SK-N-MC (cell line): ENCODE results near the gene SSC4D.

ENCODE experiments used
- EZH2 ChIP-seq: fragments of 200-600 bp; sonication (generic); IDR thresholded peaks from one replicate; pipeline ENCODE4 v1.6.1; 2017; ENCODE audit warnings: antibody characterized with exemption
- FOXP2 ChIP-seq: optimal IDR thresholded peaks from 2 replicates; pipeline ENCODE3; 2011; ENCODE audit warnings: mild to moderate bottlenecking, moderate library complexity; ENCODE audit not compliant: insufficient read depth; ENCODE audit errors: extremely low read length, control extremely low read depth
- POLR2AphosphoS5 ChIP-seq: IDR thresholded peaks from 2 replicates; pipeline ENCODE4 v1.6.1; 2012; ENCODE audit warnings: mild to moderate bottlenecking, low read depth, low read length, borderline replicate concordance

DNA sequence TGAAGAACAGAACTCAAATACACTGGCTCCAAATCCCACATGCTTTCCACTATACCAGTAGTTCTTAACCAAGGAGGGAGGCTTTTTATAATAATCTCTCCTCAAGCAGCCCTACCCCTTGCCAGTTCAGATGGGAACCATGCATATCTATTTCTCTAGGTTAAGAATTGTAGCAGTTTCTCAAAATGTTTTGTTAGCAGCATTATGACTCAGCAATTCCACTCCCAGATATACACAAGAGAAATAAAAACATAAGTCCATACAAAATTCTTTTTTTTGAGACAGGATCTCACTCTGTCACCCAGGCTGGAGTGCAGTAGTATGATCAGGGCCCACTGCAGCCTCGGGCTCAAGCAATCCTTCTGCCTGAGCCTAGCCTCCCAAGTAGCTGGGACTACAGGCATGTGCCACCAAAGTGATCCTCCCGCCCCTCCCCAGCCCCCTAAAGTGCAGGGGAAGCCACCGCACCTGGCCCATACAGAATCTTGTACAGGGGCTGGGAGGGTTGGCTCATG lies 68.8 kb downstream of the SSC4D start:
- TF ChIP-seq POLR2AphosphoS5 (no peak), FOXP2 (no peak), EZH2 (no peak)
